HG03571 (cell line): ENCODE measurements around the gene ITGAL.
"Not testable (repeated sequence)": the region's sequence is repeated elsewhere in the genome, so short reads cannot be mapped to it uniquely, and the experiment has no call there.

ENCODE experiments used
- ATAC-seq: cut with Tn5 transposase; IDR thresholded peaks from one replicate; pipeline ENCODE4 v1.9.1; 2021; ENCODE audit not compliant: unreplicated experiment

The ITGAL gene

GRCh38 chr16:30491744-30492308 is 19.3 kb downstream of the ITGAL start:
- ATAC-seq, result no peak

GRCh38 chr16:30493941-30494488 is 21.5 kb downstream of the ITGAL start:
- no peak for ATAC-seq

- no peak for ATAC-seq
These were observed 22.2 kb downstream of the ITGAL start for GRCh38 chr16:30494709-30495108.

GRCh38 chr16:30499284-30499683 is 26.7 kb downstream of the ITGAL start:
- ATAC-seq, result no peak

GRCh38 chr16:30503403-30504296 is 31.1 kb downstream of the ITGAL start:
- ATAC-seq, result no peak

- ATAC-seq, result no peak
These were observed 36.7 kb downstream of the ITGAL start for GRCh38 chr16:30509081-30509765.

- no peak for ATAC-seq
These were observed 37.9 kb downstream of the ITGAL start for GRCh38 chr16:30510376-30510938.

GRCh38 chr16:30511509-30511908 is 39.0 kb downstream of the ITGAL start:
- ATAC-seq, result no peak

GRCh38 chr16:30515275-30515674 is 42.7 kb downstream of the ITGAL start:
- ATAC-seq, result no peak

GRCh38 chr16:30518552-30518951 is 46.0 kb downstream of the ITGAL start:
- no peak for ATAC-seq

GRCh38 chr16:30519120-30520049 is 46.8 kb downstream of the ITGAL start:
- no peak for ATAC-seq

GRCh38 chr16:30521476-30521872 is 48.9 kb downstream of the ITGAL start:
- no peak for ATAC-seq

- no peak for ATAC-seq
These were observed 49.5 kb downstream of the ITGAL start for GRCh38 chr16:30521873-30522641.

GRCh38 chr16:30522702-30523463 is 50.3 kb downstream of the ITGAL start:
- ATAC-seq, result not testable (repeated sequence)

- ATAC-seq, result no peak
These were observed 51.4 kb downstream of the ITGAL start for GRCh38 chr16:30523768-30524574.

- ATAC-seq, result no peak
These were observed 52.3 kb downstream of the ITGAL start for GRCh38 chr16:30524575-30525568.

GRCh38 chr16:30525844-30526136 is 53.2 kb downstream of the ITGAL start:
- no peak for ATAC-seq
